ENCODE results near the gene ALDH1L1.

ALDH1L1 gene

GRCh38 chr3:126194713-126195305 lies 14.4 kb upstream of the ALDH1L1 start:
- DNase-seq (ENCODE audit: low spot score), result no peak

GRCh38 chr3:126191246-126191645 lies 10.9 kb upstream of the ALDH1L1 start:
- no peak for DNase-seq (ENCODE audit: low spot score)

GRCh38 chr3:126187920-126188319 lies 7.5 kb upstream of the ALDH1L1 start:
- DNase-seq (ENCODE audit: low spot score), result no peak

- DNase-seq (ENCODE audit: low spot score), result no peak
Measured at GRCh38 chr3:126186749-126187148, 6.4 kb upstream of the ALDH1L1 start.

- DNase-seq (ENCODE audit: low spot score), result no peak
Measured at GRCh38 chr3:126186271-126186670, 5.9 kb upstream of the ALDH1L1 start.

GRCh38 chr3:126184465-126185000 lies 4.1 kb upstream of the ALDH1L1 start:
- DNase-seq (ENCODE audit: low spot score), result no peak

GRCh38 chr3:126181398-126181725 lies 976 bp upstream of the ALDH1L1 start:
- DNase-seq (ENCODE audit: low spot score), result no peak

GRCh38 chr3:126179825-126180476 lies 435 bp downstream of the ALDH1L1 start:
- DNase-seq (ENCODE audit: low spot score), result peak; percentile 44

- no peak for DNase-seq (ENCODE audit: low spot score)
Measured at GRCh38 chr3:126170073-126170777, 10.2 kb downstream of the ALDH1L1 start.

GRCh38 chr3:126167566-126167965 lies 12.8 kb downstream of the ALDH1L1 start:
- DNase-seq (ENCODE audit: low spot score), result no peak

- no peak for DNase-seq (ENCODE audit: low spot score)
Measured at GRCh38 chr3:126166009-126166408, 14.4 kb downstream of the ALDH1L1 start.

GRCh38 chr3:126161309-126161708 lies 19.1 kb downstream of the ALDH1L1 start:
- no peak for DNase-seq (ENCODE audit: low spot score)

GRCh38 chr3:126160243-126161210 lies 19.9 kb downstream of the ALDH1L1 start:
- DNase-seq (ENCODE audit: low spot score), result no peak

GRCh38 chr3:126159476-126159875 lies 20.9 kb downstream of the ALDH1L1 start:
- DNase-seq (ENCODE audit: low spot score), result no peak

- DNase-seq (ENCODE audit: low spot score), result no peak
Measured at GRCh38 chr3:126158912-126159454, 21.4 kb downstream of the ALDH1L1 start.

- no peak for DNase-seq (ENCODE audit: low spot score)
Measured at GRCh38 chr3:126158016-126158911, 22.1 kb downstream of the ALDH1L1 start.

GRCh38 chr3:126157083-126157768 lies 23.2 kb downstream of the ALDH1L1 start:
- DNase-seq (ENCODE audit: low spot score), result no peak

GRCh38 chr3:126156468-126156867 lies 23.9 kb downstream of the ALDH1L1 start:
- DNase-seq (ENCODE audit: low spot score), result no peak

GRCh38 chr3:126155819-126156218 lies 24.6 kb downstream of the ALDH1L1 start:
- DNase-seq (ENCODE audit: low spot score), result no peak

GRCh38 chr3:126155280-126155640 lies 25.1 kb downstream of the ALDH1L1 start:
- no peak for DNase-seq (ENCODE audit: low spot score)

Data from cerebellar cortex (tissue), 1 donor.